Gastrocnemius medialis (tissue), 4 donors: ENCODE results near the gene CTTNBP2.

ENCODE experiments used
- CTCF ChIP-seq, 5 experiments: fragments of 450-650 bp in 3 of 5; fragments of 200-600 bp in 2 of 5; sonication (generic) in 2 of 5; IDR thresholded peaks in 4 of 5; conservative IDR thresholded peaks in 1 of 5; 1 replicate in 4 of 5; 2 replicates in 1 of 5; pipeline ENCODE4 v1.5.1; 2016 to 2019; ENCODE audit warnings: antibody characterized with exemption in 5 of 5, mild to moderate bottlenecking in 3 of 5, moderate library complexity in 3 of 5
- POLR2A ChIP-seq, 2 donors: fragments of 450-650 bp; IDR thresholded peaks; one replicate each; pipeline ENCODE4 v1.6.1; 2017; ENCODE audit warnings: antibody characterized with exemption in 2 of 2, mild to moderate bottlenecking in 2 of 2, moderate library complexity in 2 of 2

GRCh38 chr7:117790251-117790650 is 83.0 kb downstream of the CTTNBP2 start:
- TF ChIP-seq CTCF (IDR thresholded peaks at IDR 0.05 in 4 of 5, conservative IDR thresholded peaks at IDR 0.05 in 1 of 5) (no peak), POLR2A (IDR thresholded peaks at IDR 0.05) (no peak)
